ENCODE results near the gene GNB4. TPM values are rescaled to one million over a fixed set of nuclear protein-coding genes. Genes with fewer than 3 reads are reported as not detected.

GNB4 gene
- total RNA-seq, 1 experiment from 2014 or later = 6.3 TPM

- Histone ChIP-seq H3K27me3 (ENCODE audit: low read length) (no peaks in the 10 kb centered on the region), H3K4me2 (ENCODE audit: low read length) (no peak overlapping the region), H3K4me3 (ENCODE audit: low read length) (no peak overlapping the region), H2AFZ (ENCODE audit: low read length) (no peak overlapping the region), H3K4me1 (ENCODE audit: insufficient read depth, low read length) (no peaks in the 10 kb centered on the region), H3K9ac (ENCODE audit: low read length) (no peak overlapping the region), H3K27ac (ENCODE audit: low read length) (no peak overlapping the region), H3K79me2 (ENCODE audit: low read length) (no peaks in the 10 kb centered on the region), H3F3A (ENCODE audit: low read length, unreplicated experiment) (no peaks in the 10 kb centered on the region), H3K9me3 (ENCODE audit: low read length) (no peaks in the 10 kb centered on the region), H3K9me2 (replicated peaks; ENCODE audit: low read length) (no peaks in the 10 kb centered on the region), H4K20me1 (ENCODE audit: low read length) (no peaks in the 10 kb centered on the region), H3K36me3 (ENCODE audit: low read depth, low read length) (no peaks in the 10 kb centered on the region)
- intact Hi-C loops (cut with micrococcal nuclease) = no loop called here
- ATAC-seq = no peak
- no peak for DNase-seq
- ChIA-PET CTCF (no interaction called here), POLR2A (ENCODE audit: unreplicated experiment) (no interaction called here)
- no TSS peak for BruUV-seq (replicated peaks)
- TF ChIP-seq, protein P1, sequence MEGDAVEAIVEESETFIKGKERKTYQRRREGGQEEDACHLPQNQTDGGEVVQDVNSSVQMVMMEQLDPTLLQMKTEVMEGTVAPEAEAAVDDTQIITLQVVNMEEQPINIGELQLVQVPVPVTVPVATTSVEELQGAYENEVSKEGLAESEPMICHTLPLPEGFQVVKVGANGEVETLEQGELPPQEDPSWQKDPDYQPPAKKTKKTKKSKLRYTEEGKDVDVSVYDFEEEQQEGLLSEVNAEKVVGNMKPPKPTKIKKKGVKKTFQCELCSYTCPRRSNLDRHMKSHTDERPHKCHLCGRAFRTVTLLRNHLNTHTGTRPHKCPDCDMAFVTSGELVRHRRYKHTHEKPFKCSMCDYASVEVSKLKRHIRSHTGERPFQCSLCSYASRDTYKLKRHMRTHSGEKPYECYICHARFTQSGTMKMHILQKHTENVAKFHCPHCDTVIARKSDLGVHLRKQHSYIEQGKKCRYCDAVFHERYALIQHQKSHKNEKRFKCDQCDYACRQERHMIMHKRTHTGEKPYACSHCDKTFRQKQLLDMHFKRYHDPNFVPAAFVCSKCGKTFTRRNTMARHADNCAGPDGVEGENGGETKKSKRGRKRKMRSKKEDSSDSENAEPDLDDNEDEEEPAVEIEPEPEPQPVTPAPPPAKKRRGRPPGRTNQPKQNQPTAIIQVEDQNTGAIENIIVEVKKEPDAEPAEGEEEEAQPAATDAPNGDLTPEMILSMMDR (conservative IDR thresholded peaks at IDR 0.05; ENCODE audit: low read depth, low read length) = no peak
- TF ChIP-seq EZH2phosphoT487 (IDR thresholded peaks at IDR 0.05; ENCODE audit: borderline replicate concordance, low read length) = no peak
- TF ChIP-seq EZH2 (IDR thresholded peaks at IDR 0.05; ENCODE audit: low read length, unreplicated experiment) = no peak
Measured at GRCh38 chr3:179438841-179439240, 12.4 kb downstream of the GNB4 start.

- ChIA-PET CTCF (interaction anchor here (0.6 kb wide), 1 partner anchor 115 kb away, joined by 3 read pairs; no protein-coding TSS in a partner anchor), POLR2A (ENCODE audit: unreplicated experiment) (no interaction called here)
- H3K4me2 ChIP-seq (ENCODE audit: low read length) = no peak overlapping the region
- intact Hi-C loops (cut with micrococcal nuclease) = no loop called here
- H3K9me2 ChIP-seq (replicated peaks; ENCODE audit: low read length) = no peaks in the 10 kb centered on the region
- DNase-seq (no peak), ATAC-seq (no peak)
- H3K4me1 ChIP-seq (ENCODE audit: insufficient read depth, low read length) = no peaks in the 10 kb centered on the region
- H3K36me3 ChIP-seq (ENCODE audit: low read depth, low read length) = no peaks in the 10 kb centered on the region
- H3K9me3 ChIP-seq (ENCODE audit: low read length) = no peaks in the 10 kb centered on the region
- H3K4me3 ChIP-seq (ENCODE audit: low read length) = no peak overlapping the region
- H3K9ac ChIP-seq (ENCODE audit: low read length) = no peak overlapping the region
- BruUV-seq (replicated peaks) = no TSS peak
- no peak overlapping the region for H2AFZ ChIP-seq (ENCODE audit: low read length)
- H3K27me3 ChIP-seq (ENCODE audit: low read length) = no peaks in the 10 kb centered on the region
- H4K20me1 ChIP-seq (ENCODE audit: low read length) = no peaks in the 10 kb centered on the region
- no peaks in the 10 kb centered on the region for H3F3A ChIP-seq (ENCODE audit: low read length, unreplicated experiment)
- TF ChIP-seq EZH2phosphoT487 (IDR thresholded peaks at IDR 0.05; ENCODE audit: borderline replicate concordance, low read length) = no peak
- TF ChIP-seq EZH2 (IDR thresholded peaks at IDR 0.05; ENCODE audit: low read length, unreplicated experiment) = no peak
- TF ChIP-seq, protein P1 (conservative IDR thresholded peaks at IDR 0.05; ENCODE audit: low read depth, low read length) = no peak
- no peaks in the 10 kb centered on the region for H3K79me2 ChIP-seq (ENCODE audit: low read length)
- H3K27ac ChIP-seq (ENCODE audit: low read length) = no peak overlapping the region
Measured at GRCh38 chr3:179436517-179436916, 14.8 kb downstream of the GNB4 start.

DNA sequence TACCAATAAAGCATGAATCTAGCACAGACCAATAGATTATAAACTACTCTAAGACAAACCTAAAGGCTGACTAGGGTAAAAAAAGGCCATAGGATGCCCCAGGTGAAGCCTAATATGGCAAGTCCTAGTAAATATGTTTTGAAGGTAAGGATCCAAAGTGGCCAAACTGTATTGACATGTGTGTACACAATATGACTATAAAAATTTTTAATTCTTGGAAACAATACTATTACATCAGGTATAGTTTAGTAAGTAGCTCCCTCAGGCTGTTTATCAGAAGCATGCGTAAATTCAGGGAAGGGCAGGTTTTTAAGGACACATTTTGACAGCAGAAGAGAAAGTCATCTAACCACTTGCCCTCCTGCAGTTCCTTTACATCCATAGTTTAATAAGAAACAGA is 18.8 kb downstream of the GNB4 start:
- no peaks in the 10 kb centered on the region for H3K36me3 ChIP-seq (ENCODE audit: low read depth, low read length)
- TF ChIP-seq EZH2 (IDR thresholded peaks at IDR 0.05; ENCODE audit: low read length, unreplicated experiment) (no peak), EZH2phosphoT487 (IDR thresholded peaks at IDR 0.05; ENCODE audit: borderline replicate concordance, low read length) (no peak)
- TF ChIP-seq, protein P1 (conservative IDR thresholded peaks at IDR 0.05; ENCODE audit: low read depth, low read length) = no peak
- H3K9ac ChIP-seq (ENCODE audit: low read length) = no peak overlapping the region
- H3K9me3 ChIP-seq (ENCODE audit: low read length) = no peaks in the 10 kb centered on the region
- ATAC-seq (no peak; the same call in 1 of the 2 replicates), DNase-seq (no peak)
- ChIA-PET POLR2A (ENCODE audit: unreplicated experiment) (no interaction called here), CTCF (no interaction called here)
- no peaks in the 10 kb centered on the region for H4K20me1 ChIP-seq (ENCODE audit: low read length)
- H3K4me3 ChIP-seq (ENCODE audit: low read length) = no peak overlapping the region
- intact Hi-C loops (cut with micrococcal nuclease) = no loop called here
- H3K79me2 ChIP-seq (ENCODE audit: low read length) = no peaks in the 10 kb centered on the region
- no TSS peak for BruUV-seq (replicated peaks)
- H3F3A ChIP-seq (ENCODE audit: low read length, unreplicated experiment) = no peaks in the 10 kb centered on the region
- no peak overlapping the region for H3K27ac ChIP-seq (ENCODE audit: low read length)
- H2AFZ ChIP-seq (ENCODE audit: low read length) = no peak overlapping the region
- H3K4me2 ChIP-seq (ENCODE audit: low read length) = no peak overlapping the region
- H3K27me3 ChIP-seq (ENCODE audit: low read length) = no peaks in the 10 kb centered on the region
- no peaks in the 10 kb centered on the region for H3K4me1 ChIP-seq (ENCODE audit: insufficient read depth, low read length)
- no peaks in the 10 kb centered on the region for H3K9me2 ChIP-seq (replicated peaks; ENCODE audit: low read length)
